HepG2 (cell line): ENCODE data around the gene RUSC1. TPM values are rescaled to one million over a fixed set of nuclear protein-coding genes. Genes with fewer than 3 reads are reported as not detected.

Source experiments
- ATAC-seq: fragments of 200-7000 bp; cut with Tn5 transposase; 3 replicates; pipeline ENCODE4 v1.9.1; 2020; ENCODE audit warnings: mild to moderate bottlenecking, moderate library complexity
- BruUV-seq: library from RNA; stranded (reverse); fragments of 400-500 nt; replicated peaks from 2 replicates; lab custom pipeline; 2021; lab: Mats Ljungman, UMichigan
- CTCF ChIA-PET: fragments of 300-600 bp; formaldehyde crosslinking; extraction: SDS; loops from one replicate; lab custom pipeline; 2021; ENCODE audit warnings: low total read pairs, inconsistent platforms, low intra/inter-chr PET ratio; lab: Yijun Ruan, JAX
- POLR2A ChIA-PET: fragments of 350-600 bp; sonication (Branson Sonifier 250); formaldehyde crosslinking; loops from one replicate; lab custom pipeline; 2020; ENCODE audit warnings: antibody characterized with exemption, inconsistent platforms; lab: Yijun Ruan, JAX
- DNase-seq: peaks from one replicate; pipeline ENCODE4 v3.0.0-alpha.2; 2015; ENCODE audit warnings: low spot score
- FAIRE-seq: peaks from 3 replicates; lab custom pipeline; 2011; peaks lifted over from hg19 to GRCh38; lab: Jason Lieb, UNC
- H2AFZ ChIP-seq: one replicate; pipeline ENCODE4 v1.6.1; 2011; ENCODE audit warnings: low read length, inconsistent platforms
- H3K27ac ChIP-seq: fragments of 300-600 bp; 3 replicates; pipeline ENCODE4 v1.8.0; 2011; ENCODE audit warnings: mixed run types, mild to moderate bottlenecking, mixed read lengths, low read length, inconsistent platforms; ENCODE audit not compliant: insufficient read depth; ENCODE audit errors: extremely low read length
- H3K27me3 ChIP-seq, 2 experiments: fragments of 200-600 bp in 1 of 2; 2 replicates in 1 of 2; 3 replicates in 1 of 2; pipeline versions ENCODE4 v1.6.0 to v1.8.0; 2011; ENCODE audit warnings: low read length in 2 of 2, mild to moderate bottlenecking in 2 of 2, moderate library complexity in 2 of 2, inconsistent platforms in 1 of 2; ENCODE audit not compliant: insufficient read depth in 2 of 2, control insufficient read depth in 1 of 2
- H3K36me3 ChIP-seq, 2 experiments: fragments of 200-600 bp in 1 of 2; replicated peaks in 1 of 2; 2 replicates in 1 of 2; 3 replicates in 1 of 2; pipeline versions ENCODE4 v1.5.1 to v1.8.0; 2011; ENCODE audit warnings: low read length in 2 of 2, inconsistent platforms in 1 of 2; ENCODE audit not compliant: insufficient read depth in 2 of 2, control insufficient read depth in 1 of 2
- H3K4me1 ChIP-seq: 2 replicates; pipeline ENCODE4 v1.5.1; 2012; ENCODE audit warnings: low read length, inconsistent platforms; ENCODE audit not compliant: insufficient read depth
- H3K4me2 ChIP-seq: 2 replicates; pipeline ENCODE4 v1.6.0; 2011; ENCODE audit warnings: low read depth, low read length, inconsistent platforms
- H3K4me3 ChIP-seq, 3 experiments: fragments of 200-600 bp in 1 of 3; sonication (generic), shearing (Covaris generic) in 1 of 3; replicated peaks in 1 of 3; 2 replicates each; pipeline ENCODE4 v1.5.1; 2011 to 2016; ENCODE audit warnings: low read length in 3 of 3, inconsistent platforms in 2 of 3, low read depth in 2 of 3, mild to moderate bottlenecking in 2 of 3, control low read depth in 1 of 3, mixed read lengths in 1 of 3; ENCODE audit not compliant: insufficient read depth in 1 of 3
- H3K79me2 ChIP-seq: one replicate; pipeline ENCODE4 v1.6.1; 2011; ENCODE audit warnings: low read length, inconsistent platforms; ENCODE audit not compliant: insufficient read depth
- H3K9ac ChIP-seq: 2 replicates; pipeline ENCODE4 v1.6.0; 2011; ENCODE audit warnings: mild to moderate bottlenecking, low read depth, low read length, inconsistent platforms; ENCODE audit not compliant: insufficient read depth
- H3K9me3 ChIP-seq: 2 replicates; pipeline ENCODE4 v1.5.1; 2012; ENCODE audit warnings: mild to moderate bottlenecking, low read length
- H4K20me1 ChIP-seq: 2 replicates; pipeline ENCODE4 v1.6.0; 2011; ENCODE audit warnings: inconsistent platforms, mild to moderate bottlenecking, low read length, moderate library complexity; ENCODE audit not compliant: insufficient read depth
- CEBPZ ChIP-seq: IDR thresholded peaks from 2 replicates; pipeline ENCODE4 v1.6.1; 2012; ENCODE audit warnings: low read length, improper control_type of control experiment
- DNMT3B ChIP-seq: conservative IDR thresholded peaks from 2 replicates; pipeline ENCODE4 v1.6.1; 2016; ENCODE audit warnings: missing biosample characterization, control low read depth
- KDM3A ChIP-seq: IDR thresholded peaks from 2 replicates; pipeline ENCODE4 v1.6.1; 2018; ENCODE audit warnings: low read depth, missing compliant biosample characterization
- MIER3 ChIP-seq: IDR thresholded peaks from 2 replicates; pipeline ENCODE4 v1.6.1; 2016; ENCODE audit warnings: missing compliant biosample characterization, borderline replicate concordance
- NR2F2 ChIP-seq: IDR thresholded peaks from 2 replicates; pipeline ENCODE4 v1.6.1; 2012; ENCODE audit warnings: low read depth, inconsistent platforms, borderline replicate concordance
- POLR2A ChIP-seq, 2 experiments: IDR thresholded peaks; 2 replicates each; pipeline ENCODE4 v1.6.1; 2011; ENCODE audit warnings: low read depth in 2 of 2, low read length in 2 of 2, mild to moderate bottlenecking in 1 of 2, moderate library complexity in 1 of 2; ENCODE audit not compliant: insufficient read depth in 1 of 2
- TERF1 ChIP-seq: sonication (generic); formaldehyde crosslinking; IDR thresholded peaks from 2 replicates; pipeline ENCODE4 v1.8.0; 2022; ENCODE audit warnings: mild to moderate bottlenecking, missing genetic modification reagents, moderate library complexity
- ZNF543 ChIP-seq: sonication (generic); formaldehyde crosslinking; IDR thresholded peaks from 2 replicates; pipeline ENCODE4 v1.4.0; 2020; ENCODE audit warnings: mild to moderate bottlenecking, missing genetic modification reagents
- ZNF589 ChIP-seq: sonication (generic); formaldehyde crosslinking; conservative IDR thresholded peaks from 2 replicates; pipeline ENCODE4 v1.8.0; 2022; ENCODE audit warnings: mild to moderate bottlenecking, moderate library complexity, missing genetic modification reagents
- ZNF776 ChIP-seq: sonication (generic); formaldehyde crosslinking; IDR thresholded peaks from 2 replicates; pipeline ENCODE4 v1.4.0; 2020; ENCODE audit warnings: mild to moderate bottlenecking, missing genetic modification reagents
- WGBS: methylation state at CpG from one replicate; pipeline ENCODE4 v1.1.6; 2017; ENCODE audit warnings: low lambda C conversion rate; 5-methylcytosine and 5-hydroxymethylcytosine counted together
- in situ Hi-C: cut with HindIII; loops from 2 replicates; pipeline ENCODE4 v1.10.0; 2017; ENCODE audit warnings: low pct_unique_long_range_greater_than_20kb; ENCODE audit not compliant: extremely low pct_ligation_motif_present
- intact Hi-C: fragments of 100-400 bp; cut with micrococcal nuclease; formaldehyde crosslinking; loops from one replicate; pipeline ENCODE4 v1.10.0; 2022; ENCODE audit not compliant: unreplicated experiment
- polyA plus RNA-seq, 8 experiments: library from polyadenylated mRNA; depleted of rRNA in 3 of 8; stranded (reverse) in 7 of 8; unstranded in 1 of 8; fragments of >200 nt; fragmentation: Illumina TruSeq in 4 of 8; extraction: Trizol in 4 of 8; gene quantifications; 2 replicates each; pipeline versions ENCODE4 v1.2.1 to v1.2.3, GENCODE V29; 2011 to 2016; ENCODE audit warnings: low read depth in 4 of 8, missing spikeins in 1 of 8, mixed read lengths in 1 of 8; ENCODE audit not compliant: insufficient read depth in 1 of 8
- total RNA-seq, 5 experiments: library from RNA; depleted of rRNA; stranded (reverse); fragments of >200 nt; fragmentation: Illumina TruSeq; extraction: Trizol; gene quantifications; 2 replicates each; pipeline ENCODE4 v1.2.3, GENCODE V29; 2016; ENCODE audit warnings: low read depth in 1 of 5
- TF ChIP-seq, protein P1 (sequence below): sonication (generic); formaldehyde crosslinking; IDR thresholded peaks from 2 replicates; pipeline ENCODE4 v1.4.0; 2020; ENCODE audit warnings: mild to moderate bottlenecking, missing genetic modification reagents
- TF ChIP-seq, protein P2 (sequence below): sonication (generic); formaldehyde crosslinking; IDR thresholded peaks from 2 replicates; pipeline ENCODE4 v1.5.1; 2020; ENCODE audit warnings: mild to moderate bottlenecking, missing genetic modification reagents, moderate library complexity
- TF ChIP-seq, protein P3 (sequence below): sonication (generic); formaldehyde crosslinking; IDR thresholded peaks from 2 replicates; pipeline ENCODE4 v1.8.1; 2023; ENCODE audit warnings: missing genetic modification reagents, mild to moderate bottlenecking, borderline replicate concordance
- TF ChIP-seq, protein P4 (sequence below): IDR thresholded peaks from 2 replicates; pipeline ENCODE4 v1.6.1; 2016; ENCODE audit warnings: mild to moderate bottlenecking

RUSC1 gene
- total and polyA plus RNA-seq, 2 of the 13 experiments (the other 11 are each of a cell fraction or from before 2014, with no cell fraction given) = 18.7 to 20.4 TPM

DNA sequence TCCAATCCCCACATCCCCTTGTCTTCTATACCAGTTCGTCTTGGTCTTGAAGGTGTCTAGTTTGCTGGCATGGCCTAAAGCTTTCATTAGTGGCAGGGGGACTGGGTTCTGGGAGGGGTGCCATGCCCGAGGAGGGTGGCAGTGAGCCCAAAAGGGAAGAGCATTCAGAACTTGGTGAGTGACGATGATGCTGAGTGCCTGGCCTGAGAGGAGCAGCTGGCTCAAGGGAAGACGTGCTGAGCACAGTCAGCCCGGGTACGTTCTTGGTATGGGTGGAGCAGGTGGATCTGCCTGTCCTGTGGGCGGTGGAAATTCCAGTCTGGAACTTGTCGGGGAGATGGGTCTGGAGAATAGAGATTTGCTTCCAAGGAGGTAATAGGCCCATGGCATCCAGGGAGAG is 7.4 kb upstream of the RUSC1 start:
- in situ Hi-C loops = no loop called here
- Histone ChIP-seq H3K36me3 (peaks cover 9 to 28% of the 10 kb centered on the region in 2 experiments; a peak in 4 of 5 replicates), H3K27ac (no peak overlapping the region), H2AFZ (no peak overlapping the region), H4K20me1 (peaks cover 22% of the 10 kb centered on the region), H3K27me3 (no peaks in the 10 kb centered on the region; a peak in 1 of 5 replicates), H3K4me2 (no peak overlapping the region; the same call in 1 of the 2 replicates), H3K79me2 (peaks cover 48% of the 10 kb centered on the region), H3K9ac (no peak overlapping the region), H3K4me1 (peaks cover 73% of the 10 kb centered on the region), H3K4me3 (no peak overlapping the region; a peak in 1 of 6 replicates), H3K9me3 (no peaks in the 10 kb centered on the region)
- TF ChIP-seq, protein P1, sequence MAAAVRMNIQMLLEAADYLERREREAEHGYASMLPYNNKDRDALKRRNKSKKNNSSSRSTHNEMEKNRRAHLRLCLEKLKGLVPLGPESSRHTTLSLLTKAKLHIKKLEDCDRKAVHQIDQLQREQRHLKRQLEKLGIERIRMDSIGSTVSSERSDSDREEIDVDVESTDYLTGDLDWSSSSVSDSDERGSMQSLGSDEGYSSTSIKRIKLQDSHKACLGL (CRISPR knock-in tag) = no peak
- TF ChIP-seq TERF1 (CRISPR knock-in tag) (no peak), KDM3A (CRISPR knock-in tag) (no peak), POLR2A (IDR thresholded peaks at IDR 0.05; ENCODE audit: insufficient read depth in 1 of 2, low read depth in 2 of 2, low read length in 2 of 2) (peak in 1 of 2 experiments; percentile 45; a peak in 1 of 4 replicates), ZNF543 (CRISPR knock-in tag) (no peak), DNMT3B (CRISPR knock-in tag) (no peak), ZNF776 (CRISPR knock-in tag) (no peak), ZNF589 (CRISPR knock-in tag) (no peak), MIER3 (CRISPR knock-in tag) (no peak), NR2F2 (no peak), CEBPZ (no peak)
- TF ChIP-seq, protein P2, sequence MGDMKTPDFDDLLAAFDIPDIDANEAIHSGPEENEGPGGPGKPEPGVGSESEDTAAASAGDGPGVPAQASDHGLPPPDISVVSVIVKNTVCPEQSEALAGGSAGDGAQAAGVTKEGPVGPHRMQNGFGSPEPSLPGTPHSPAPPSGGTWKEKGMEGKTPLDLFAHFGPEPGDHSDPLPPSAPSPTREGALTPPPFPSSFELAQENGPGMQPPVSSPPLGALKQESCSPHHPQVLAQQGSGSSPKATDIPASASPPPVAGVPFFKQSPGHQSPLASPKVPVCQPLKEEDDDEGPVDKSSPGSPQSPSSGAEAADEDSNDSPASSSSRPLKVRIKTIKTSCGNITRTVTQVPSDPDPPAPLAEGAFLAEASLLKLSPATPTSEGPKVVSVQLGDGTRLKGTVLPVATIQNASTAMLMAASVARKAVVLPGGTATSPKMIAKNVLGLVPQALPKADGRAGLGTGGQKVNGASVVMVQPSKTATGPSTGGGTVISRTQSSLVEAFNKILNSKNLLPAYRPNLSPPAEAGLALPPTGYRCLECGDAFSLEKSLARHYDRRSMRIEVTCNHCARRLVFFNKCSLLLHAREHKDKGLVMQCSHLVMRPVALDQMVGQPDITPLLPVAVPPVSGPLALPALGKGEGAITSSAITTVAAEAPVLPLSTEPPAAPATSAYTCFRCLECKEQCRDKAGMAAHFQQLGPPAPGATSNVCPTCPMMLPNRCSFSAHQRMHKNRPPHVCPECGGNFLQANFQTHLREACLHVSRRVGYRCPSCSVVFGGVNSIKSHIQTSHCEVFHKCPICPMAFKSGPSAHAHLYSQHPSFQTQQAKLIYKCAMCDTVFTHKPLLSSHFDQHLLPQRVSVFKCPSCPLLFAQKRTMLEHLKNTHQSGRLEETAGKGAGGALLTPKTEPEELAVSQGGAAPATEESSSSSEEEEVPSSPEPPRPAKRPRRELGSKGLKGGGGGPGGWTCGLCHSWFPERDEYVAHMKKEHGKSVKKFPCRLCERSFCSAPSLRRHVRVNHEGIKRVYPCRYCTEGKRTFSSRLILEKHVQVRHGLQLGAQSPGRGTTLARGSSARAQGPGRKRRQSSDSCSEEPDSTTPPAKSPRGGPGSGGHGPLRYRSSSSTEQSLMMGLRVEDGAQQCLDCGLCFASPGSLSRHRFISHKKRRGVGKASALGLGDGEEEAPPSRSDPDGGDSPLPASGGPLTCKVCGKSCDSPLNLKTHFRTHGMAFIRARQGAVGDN (CRISPR knock-in tag) = 0 out of 2 replicates have a peak, but pooled peaks have one; percentile 14
- TF ChIP-seq, protein P3, sequence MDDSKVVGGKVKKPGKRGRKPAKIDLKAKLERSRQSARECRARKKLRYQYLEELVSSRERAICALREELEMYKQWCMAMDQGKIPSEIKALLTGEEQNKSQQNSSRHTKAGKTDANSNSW = no peak
- TF ChIP-seq, protein P4, sequence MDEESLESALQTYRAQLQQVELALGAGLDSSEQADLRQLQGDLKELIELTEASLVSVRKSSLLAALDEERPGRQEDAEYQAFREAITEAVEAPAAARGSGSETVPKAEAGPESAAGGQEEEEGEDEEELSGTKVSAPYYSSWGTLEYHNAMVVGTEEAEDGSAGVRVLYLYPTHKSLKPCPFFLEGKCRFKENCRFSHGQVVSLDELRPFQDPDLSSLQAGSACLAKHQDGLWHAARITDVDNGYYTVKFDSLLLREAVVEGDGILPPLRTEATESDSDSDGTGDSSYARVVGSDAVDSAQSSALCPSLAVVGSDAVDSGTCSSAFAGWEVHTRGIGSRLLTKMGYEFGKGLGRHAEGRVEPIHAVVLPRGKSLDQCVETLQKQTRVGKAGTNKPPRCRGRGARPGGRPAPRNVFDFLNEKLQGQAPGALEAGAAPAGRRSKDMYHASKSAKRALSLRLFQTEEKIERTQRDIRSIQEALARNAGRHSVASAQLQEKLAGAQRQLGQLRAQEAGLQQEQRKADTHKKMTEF (CRISPR knock-in tag) = no peak
- DNase-seq (no peak), ATAC-seq (no peak), FAIRE-seq (no peak)
- no TSS peak for BruUV-seq
- intact Hi-C loops = no loop called here
- 92% methylated on average over 8 of the region's 8 CpGs for WGBS
- POLR2A ChIA-PET = interaction anchor here (1.1 kb wide), 1 partner anchor 40 kb away, joined by 3 read pairs; the partner anchor contains the start of gene CLK2
- CTCF ChIA-PET = no interaction called here
